DOHH2 (cell line): ENCODE results near the gene LSP1.
"Not testable (repeated sequence)": the region's sequence is repeated elsewhere in the genome, so short reads cannot be mapped to it uniquely, and the experiment has no call there.

Experiments used
- CTCF ChIP-seq: fragments of 200-600 bp; sonication (generic); IDR thresholded peaks from one replicate; pipeline ENCODE4 v1.5.1; 2014; ENCODE audit warnings: antibody characterized with exemption, mild to moderate bottlenecking, low read depth, low read length; ENCODE audit not compliant: poor library complexity, severe bottlenecking
- EZH2phosphoT487 ChIP-seq: fragments of 200-600 bp; sonication (generic); IDR thresholded peaks from 2 replicates; pipeline ENCODE4 v1.6.1; 2017; ENCODE audit warnings: borderline replicate concordance, mild to moderate bottlenecking, antibody characterized with exemption, low read length, moderate library complexity, mixed read lengths

- not testable (repeated sequence) for TF ChIP-seq CTCF, EZH2phosphoT487
Measured at GRCh38 chr11:1939788-1940187, 86.9 kb downstream of the LSP1 start.
